ENCODE results near the gene ATM. TPM values are rescaled to one million over a fixed set of nuclear protein-coding genes. Genes with fewer than 3 reads are reported as not detected.

ATM gene
- total RNA-seq, 1 donor from 2014 or later, result 91.3 TPM

DNA sequence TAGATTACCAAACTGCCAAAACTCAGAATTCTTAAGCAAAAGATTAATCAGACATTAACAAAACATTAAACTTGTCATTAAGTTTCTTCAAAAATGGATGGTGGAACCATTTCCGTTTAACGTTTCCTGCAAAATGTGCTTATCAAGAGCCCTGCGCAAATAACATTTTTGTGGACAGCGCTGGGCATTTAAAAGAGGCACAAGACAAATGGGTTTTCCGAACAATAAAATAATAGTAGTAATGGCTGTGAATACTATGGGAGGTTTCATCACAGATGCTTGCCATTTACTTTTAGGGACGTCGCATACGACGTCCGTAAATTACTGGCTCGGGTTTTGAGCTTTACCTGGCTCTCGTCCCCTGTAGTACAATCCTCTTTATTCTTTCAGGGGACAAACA, 1.5 kb upstream of the ATM start:
- ATAC-seq (no peak), DNase-seq (no peak)
- H3K27ac ChIP-seq, result peak overlapping the region; percentile 96
- TF ChIP-seq, protein P1, sequence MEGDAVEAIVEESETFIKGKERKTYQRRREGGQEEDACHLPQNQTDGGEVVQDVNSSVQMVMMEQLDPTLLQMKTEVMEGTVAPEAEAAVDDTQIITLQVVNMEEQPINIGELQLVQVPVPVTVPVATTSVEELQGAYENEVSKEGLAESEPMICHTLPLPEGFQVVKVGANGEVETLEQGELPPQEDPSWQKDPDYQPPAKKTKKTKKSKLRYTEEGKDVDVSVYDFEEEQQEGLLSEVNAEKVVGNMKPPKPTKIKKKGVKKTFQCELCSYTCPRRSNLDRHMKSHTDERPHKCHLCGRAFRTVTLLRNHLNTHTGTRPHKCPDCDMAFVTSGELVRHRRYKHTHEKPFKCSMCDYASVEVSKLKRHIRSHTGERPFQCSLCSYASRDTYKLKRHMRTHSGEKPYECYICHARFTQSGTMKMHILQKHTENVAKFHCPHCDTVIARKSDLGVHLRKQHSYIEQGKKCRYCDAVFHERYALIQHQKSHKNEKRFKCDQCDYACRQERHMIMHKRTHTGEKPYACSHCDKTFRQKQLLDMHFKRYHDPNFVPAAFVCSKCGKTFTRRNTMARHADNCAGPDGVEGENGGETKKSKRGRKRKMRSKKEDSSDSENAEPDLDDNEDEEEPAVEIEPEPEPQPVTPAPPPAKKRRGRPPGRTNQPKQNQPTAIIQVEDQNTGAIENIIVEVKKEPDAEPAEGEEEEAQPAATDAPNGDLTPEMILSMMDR (IDR thresholded peaks at IDR 0.05), result no peak
- H3K36me3 ChIP-seq, result no peaks in the 10 kb centered on the region
- H3K4me3 ChIP-seq, result peak overlapping the region; percentile 80
- peaks cover 51% of the 10 kb centered on the region for H3K4me1 ChIP-seq
- intact Hi-C loops (cut with DNase I), result no loop called here
- no peaks in the 10 kb centered on the region for H3K27me3 ChIP-seq (ENCODE audit: low read depth)
- no peaks in the 10 kb centered on the region for H3K9me3 ChIP-seq

DNA sequence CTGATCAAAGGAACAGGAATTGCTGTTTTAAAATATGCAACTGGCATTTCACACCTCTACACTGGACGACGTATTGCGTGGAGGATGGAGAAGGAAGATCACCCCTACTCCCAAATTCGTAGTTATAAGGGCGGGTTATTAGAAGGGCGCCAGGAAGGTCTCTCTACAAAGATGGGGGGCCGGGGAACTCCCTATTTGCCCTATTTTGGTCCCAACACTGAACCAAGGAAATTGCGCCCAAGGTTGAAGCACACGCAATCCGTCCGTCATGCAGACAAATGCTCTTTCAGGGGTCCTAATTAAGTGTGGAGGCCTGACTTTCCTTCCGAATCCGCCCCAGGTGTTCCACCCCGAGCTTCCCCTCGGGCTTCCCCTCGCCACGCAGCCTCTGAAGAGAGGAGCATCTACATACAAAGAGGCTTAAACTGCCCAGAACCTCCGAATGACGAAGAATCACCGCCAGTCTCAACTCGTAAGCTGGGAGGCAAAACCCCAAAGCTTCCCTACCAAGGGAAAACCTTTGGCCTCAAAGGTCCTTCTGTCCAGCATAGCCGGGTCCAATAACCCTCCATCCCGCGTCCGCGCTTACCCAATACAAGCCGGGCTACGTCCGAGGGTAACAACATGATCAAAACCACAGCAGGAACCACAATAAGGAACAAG, 825 bp upstream of the ATM start:
- Histone ChIP-seq H3K27me3 (ENCODE audit: low read depth) (no peaks in the 10 kb centered on the region), H3K27ac (peak overlapping the region; percentile 96), H3K9me3 (no peaks in the 10 kb centered on the region), H3K36me3 (no peaks in the 10 kb centered on the region), H3K4me1 (peaks cover 56% of the 10 kb centered on the region), H3K4me3 (peak overlapping the region; percentile 80)
- intact Hi-C loops (cut with DNase I), result no loop called here
- TF ChIP-seq, protein P1 (IDR thresholded peaks at IDR 0.05), result no peak
- ATAC-seq (peak in 1 of 2 donors; percentile 5), DNase-seq (no peak)

DNA sequence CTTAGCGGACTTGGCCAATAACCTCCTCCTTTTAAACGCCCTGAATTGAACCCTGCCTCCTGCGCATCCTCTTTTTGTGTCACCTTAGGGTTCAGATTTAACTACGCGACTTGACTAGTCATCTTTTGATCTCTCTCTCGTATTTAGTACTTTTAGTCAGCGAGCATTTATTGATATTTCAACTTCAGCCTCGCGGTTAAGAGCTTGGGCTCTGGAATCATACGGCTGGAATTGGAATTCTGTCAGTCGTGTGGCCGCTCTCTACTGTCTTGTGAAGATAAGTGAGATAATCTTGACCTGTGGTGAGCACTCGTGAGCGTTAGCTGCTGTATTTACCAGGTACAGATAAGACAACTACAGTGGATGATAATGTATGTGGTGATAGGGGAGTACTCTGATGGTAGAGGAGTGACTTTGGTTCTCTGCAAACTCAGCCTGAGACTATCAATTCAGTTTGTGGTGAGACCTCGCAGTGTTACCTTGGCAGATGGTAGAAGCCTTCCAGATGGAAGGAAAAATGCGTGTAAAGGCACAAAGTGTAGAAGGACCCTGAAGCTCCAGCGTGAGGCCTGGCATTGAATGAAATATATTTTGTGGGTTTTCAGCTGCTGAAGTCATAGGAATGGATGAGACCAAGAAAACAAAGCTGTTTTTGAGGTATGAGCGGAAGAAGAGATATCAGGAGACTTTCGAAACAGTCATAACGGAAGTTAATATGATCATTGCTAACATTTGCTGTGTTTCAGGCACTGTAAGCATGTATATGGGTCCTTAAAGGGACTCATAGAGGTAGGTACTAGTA, 682 bp downstream of the ATM start:
- H3K4me3 ChIP-seq, result peak overlapping the region; percentile 80
- peaks cover 12% of the 10 kb centered on the region for H3K36me3 ChIP-seq
- TF ChIP-seq, protein P1 (IDR thresholded peaks at IDR 0.05), result no peak
- no peak for ATAC-seq
- no peaks in the 10 kb centered on the region for H3K9me3 ChIP-seq
- no peaks in the 10 kb centered on the region for H3K27me3 ChIP-seq (ENCODE audit: low read depth)
- no peak for DNase-seq
- H3K4me1 ChIP-seq, result peaks cover 56% of the 10 kb centered on the region
- peak overlapping the region; percentile 96 for H3K27ac ChIP-seq
- intact Hi-C loops (cut with DNase I), result no loop called here

DNA sequence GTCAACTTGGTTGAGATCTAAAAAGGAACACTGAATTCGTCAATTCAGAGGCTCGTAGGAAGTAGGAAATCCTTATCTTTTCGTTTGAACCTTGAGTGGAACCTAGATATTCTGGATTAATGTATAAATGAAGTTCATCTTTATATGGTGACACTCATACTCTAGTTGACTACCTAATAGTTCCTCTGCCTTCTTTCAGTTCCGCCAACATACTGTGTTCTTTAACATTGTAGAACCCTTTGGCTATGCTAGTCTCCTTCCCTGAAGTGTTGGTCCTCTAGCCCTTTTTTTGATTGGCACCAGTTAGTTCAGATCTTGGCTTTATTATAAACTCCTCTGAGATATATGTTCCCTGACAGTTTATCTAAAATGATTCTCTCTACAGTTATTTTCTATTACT, 1.5 kb downstream of the ATM start:
- Histone ChIP-seq H3K27me3 (ENCODE audit: low read depth) (no peaks in the 10 kb centered on the region), H3K4me1 (peaks cover 50% of the 10 kb centered on the region), H3K27ac (peak overlapping the region; percentile 96), H3K36me3 (peaks cover 20% of the 10 kb centered on the region), H3K9me3 (no peaks in the 10 kb centered on the region), H3K4me3 (peak overlapping the region; percentile 80)
- DNase-seq (no peak), ATAC-seq (no peak)
- TF ChIP-seq, protein P1 (IDR thresholded peaks at IDR 0.05), result no peak
- intact Hi-C loops (cut with DNase I), result no loop called here

DNA sequence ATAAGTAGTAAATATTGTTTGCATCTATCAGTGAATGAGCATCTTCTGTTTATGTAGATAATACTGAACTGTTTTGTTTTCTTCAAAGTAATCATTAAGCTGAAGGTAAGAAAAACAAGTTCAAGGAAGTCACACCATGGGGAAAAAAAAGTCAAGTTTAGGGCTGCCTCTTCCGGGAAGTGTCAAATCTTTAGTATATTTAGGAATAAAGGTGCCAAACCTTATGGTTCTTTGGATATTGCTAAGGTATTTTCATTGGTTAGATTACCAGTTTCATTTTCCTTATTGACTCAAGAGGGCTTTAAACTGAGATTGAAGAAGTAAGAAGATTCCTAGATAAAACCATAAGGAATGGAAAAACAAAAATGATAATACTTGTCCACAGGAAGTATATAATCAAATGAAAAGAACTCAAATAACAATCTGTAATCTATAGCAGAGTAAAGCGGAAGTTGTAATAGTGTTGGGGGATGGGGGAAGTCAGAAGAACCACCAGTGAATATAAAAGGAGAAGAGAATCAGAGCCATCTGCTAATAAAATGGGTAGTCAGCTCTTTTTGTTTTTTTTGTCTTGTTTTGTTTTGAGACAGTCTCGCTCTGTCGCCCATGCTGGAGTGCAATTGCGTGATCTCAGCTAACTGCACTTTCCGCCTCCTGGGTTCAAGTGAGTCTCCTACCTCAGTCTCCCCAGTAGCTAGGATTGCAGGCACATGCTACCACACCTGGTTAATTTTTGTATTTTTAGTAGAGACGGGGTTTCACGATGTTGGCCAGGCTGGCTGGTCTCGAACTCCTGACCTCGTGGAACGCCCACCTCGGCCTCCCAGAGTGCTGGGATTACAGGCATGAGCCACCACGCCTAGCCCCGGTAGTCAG, 2.3 kb downstream of the ATM start:
- Histone ChIP-seq H3K27me3 (ENCODE audit: low read depth) (no peaks in the 10 kb centered on the region), H3K9me3 (no peaks in the 10 kb centered on the region), H3K36me3 (peaks cover 28% of the 10 kb centered on the region), H3K4me1 (peaks cover 45% of the 10 kb centered on the region), H3K27ac (peak overlapping the region; percentile 71), H3K4me3 (peak overlapping the region; percentile 80)
- ATAC-seq (no peak), DNase-seq (no peak)
- intact Hi-C loops (cut with DNase I), result no loop called here
- TF ChIP-seq, protein P1 (IDR thresholded peaks at IDR 0.05), result no peak
